ENCODE measurements around the gene SCUBE1. TPM values are rescaled to one million over a fixed set of nuclear protein-coding genes. Genes with fewer than 3 reads are reported as not detected.

The SCUBE1 gene
- total RNA-seq, 3 donors from 2014 or later: 0.48 to 0.98 (median 0.88) TPM

GRCh38 chr22:43381693-43382092 is 38.5 kb upstream of the SCUBE1 start:
- Histone ChIP-seq H3K27me3 (peaks cover 0 to 10% of the 10 kb centered on the region in 2 donors), H3K9me3 (no peaks in the 10 kb centered on the region), H3K36me3 (no peaks in the 10 kb centered on the region), H3K27ac (no peak overlapping the region), H3K4me3 (no peak overlapping the region), H3K4me1 (no peaks in the 10 kb centered on the region)
- TF ChIP-seq POLR2AphosphoS5 (IDR thresholded peaks at IDR 0.05) (no peak), CTCF (IDR thresholded peaks at IDR 0.05) (no peak), POLR2A (IDR thresholded peaks at IDR 0.05) (no peak)
- intact Hi-C loops (cut with DNase I; ENCODE audit: low total_unique reads): no loop called here
- DNase-seq (ENCODE audit: low spot score in 2 of 2): no peak

DNA sequence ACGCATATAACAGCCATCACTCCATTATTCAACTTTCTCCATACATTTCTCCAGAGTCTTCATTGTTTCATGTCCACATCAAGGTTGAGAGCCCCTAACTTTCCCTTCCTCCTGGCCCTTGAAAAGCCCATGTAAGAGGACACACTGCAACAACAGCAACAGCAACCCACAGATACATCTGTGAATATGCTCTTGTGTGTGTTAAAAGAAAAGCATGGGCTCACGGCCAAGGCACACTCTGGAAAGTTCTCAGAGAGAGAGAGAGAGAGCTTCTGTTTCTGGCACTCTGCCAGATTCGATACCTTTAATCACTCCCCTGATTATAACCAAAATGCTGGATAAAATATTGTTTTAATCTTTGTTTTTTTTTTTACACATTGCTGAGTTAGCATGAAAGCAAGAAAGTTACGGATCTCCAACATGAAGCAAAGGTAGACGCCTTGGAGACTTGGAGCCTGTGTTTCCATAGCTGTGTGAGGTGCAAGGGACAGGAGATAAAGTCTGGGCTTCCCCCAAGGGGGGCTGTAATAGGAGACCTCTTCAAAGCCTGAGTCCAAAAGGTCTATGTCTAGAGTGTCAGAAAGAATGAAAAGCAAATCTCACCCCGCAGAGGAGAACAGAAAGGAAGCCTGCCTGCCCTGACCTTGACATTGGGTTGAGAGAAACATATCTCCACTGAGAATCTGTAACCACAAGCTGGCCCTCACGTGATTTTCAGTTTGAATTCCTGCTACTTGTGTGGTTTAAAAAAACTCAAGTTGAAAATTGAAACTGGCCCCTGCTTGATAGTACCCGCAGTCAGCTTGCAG is 34.9 kb upstream of the SCUBE1 start:
- TF ChIP-seq CTCF (IDR thresholded peaks at IDR 0.05) (no peak), POLR2A (IDR thresholded peaks at IDR 0.05) (no peak), POLR2AphosphoS5 (IDR thresholded peaks at IDR 0.05) (no peak)
- DNase-seq (ENCODE audit: low spot score in 2 of 2): no peak
- H3K4me1 ChIP-seq: no peaks in the 10 kb centered on the region

GRCh38 chr22:43377548-43377895 is 34.4 kb upstream of the SCUBE1 start:
- Histone ChIP-seq H3K27me3 (peaks cover 0 to 6% of the 10 kb centered on the region in 2 donors), H3K4me1 (no peaks in the 10 kb centered on the region), H3K9me3 (peaks cover 0 to 8% of the 10 kb centered on the region in 2 donors), H3K36me3 (no peaks in the 10 kb centered on the region), H3K27ac (no peak overlapping the region), H3K4me3 (no peak overlapping the region)
- TF ChIP-seq POLR2A (IDR thresholded peaks at IDR 0.05): no peak
- TF ChIP-seq CTCF (IDR thresholded peaks at IDR 0.05): no peak
- no peak for TF ChIP-seq POLR2AphosphoS5 (IDR thresholded peaks at IDR 0.05)
- intact Hi-C loops (cut with DNase I; ENCODE audit: low total_unique reads): no loop called here
- DNase-seq (ENCODE audit: low spot score in 2 of 2): no peak

More for the DNA sequence above, 34.9 kb upstream of the SCUBE1 start:
- Histone ChIP-seq H3K9me3 (peaks cover 0 to 8% of the 10 kb centered on the region in 2 donors), H3K4me3 (no peak overlapping the region), H3K27me3 (peaks cover 0 to 6% of the 10 kb centered on the region in 2 donors), H3K27ac (no peak overlapping the region), H3K36me3 (no peaks in the 10 kb centered on the region)
- intact Hi-C loops (cut with DNase I; ENCODE audit: low total_unique reads): no loop called here

DNA sequence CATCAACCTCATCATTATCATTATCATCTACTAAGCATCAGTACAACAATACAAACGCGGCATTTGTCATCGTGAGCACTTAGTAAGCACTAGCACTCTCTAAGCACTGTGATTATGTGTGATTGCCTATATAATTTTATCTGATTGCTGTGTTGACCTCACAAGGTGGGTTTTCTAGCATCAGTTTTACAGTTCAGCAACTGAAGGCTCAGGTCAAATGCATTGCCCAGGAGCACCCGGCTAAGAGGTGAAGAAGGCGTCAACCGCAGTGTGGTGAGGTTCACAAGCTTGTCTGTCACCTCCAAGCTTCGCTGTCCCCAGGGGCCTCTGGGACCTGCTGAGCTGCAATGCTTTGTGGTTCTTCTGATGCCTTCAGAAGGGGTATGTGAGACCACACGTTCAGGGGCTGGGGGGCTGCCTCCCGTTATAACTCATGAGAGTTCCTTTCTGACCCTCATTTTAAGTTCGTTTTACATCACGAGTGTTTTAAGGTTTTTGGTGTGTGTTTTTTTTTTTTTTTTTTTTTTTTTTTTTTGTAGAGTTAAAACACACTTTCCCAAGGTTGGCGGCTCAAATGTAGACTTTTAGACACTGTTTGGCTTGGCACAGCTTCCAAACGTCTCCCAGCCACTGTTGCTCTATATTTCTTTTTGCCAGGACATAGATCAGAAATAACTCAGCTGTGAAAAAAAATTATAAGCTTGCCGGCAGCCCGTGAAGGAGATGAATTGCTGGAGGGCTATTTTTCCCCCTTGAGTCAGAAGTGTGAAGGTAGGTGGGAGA is 33.8 kb upstream of the SCUBE1 start:
- TF ChIP-seq CTCF (IDR thresholded peaks at IDR 0.05) (no peak), POLR2AphosphoS5 (IDR thresholded peaks at IDR 0.05) (no peak), POLR2A (IDR thresholded peaks at IDR 0.05) (no peak)
- no peak for DNase-seq (ENCODE audit: low spot score in 2 of 2)

DNA sequence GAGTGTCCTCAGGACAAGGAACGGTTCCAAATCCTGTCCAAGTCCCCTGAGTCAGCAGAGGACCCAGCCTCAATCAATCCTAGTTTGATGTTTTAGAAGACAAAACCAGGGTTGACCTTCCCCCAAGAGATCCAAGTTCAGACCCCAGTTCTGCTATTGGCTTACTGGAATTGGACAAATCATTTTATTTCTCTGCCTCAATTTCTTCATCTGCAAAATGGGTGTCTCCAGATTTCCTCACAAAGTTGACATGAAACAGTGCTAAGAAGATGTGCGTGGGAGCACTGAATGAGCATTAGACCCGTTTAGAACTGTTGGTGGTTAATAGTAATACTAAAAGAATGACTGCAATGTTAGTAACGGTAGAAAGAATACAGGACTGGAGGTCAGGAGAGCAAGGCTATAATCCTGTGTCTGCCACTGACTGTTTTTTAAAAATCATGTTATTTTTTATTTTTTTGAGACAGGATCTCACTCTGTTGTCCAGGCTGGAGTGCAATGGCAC is 32.8 kb upstream of the SCUBE1 start:
- no peaks in the 10 kb centered on the region for H3K36me3 ChIP-seq
- no peak overlapping the region for H3K27ac ChIP-seq
- peaks cover 0 to 8% of the 10 kb centered on the region in 2 donors for H3K9me3 ChIP-seq
- intact Hi-C loops (cut with DNase I; ENCODE audit: low total_unique reads): no loop called here
- H3K4me1 ChIP-seq: no peaks in the 10 kb centered on the region
- H3K4me3 ChIP-seq: no peak overlapping the region
- no peak for DNase-seq (ENCODE audit: low spot score in 2 of 2)
- TF ChIP-seq CTCF (IDR thresholded peaks at IDR 0.05) (no peak), POLR2A (IDR thresholded peaks at IDR 0.05) (no peak), POLR2AphosphoS5 (IDR thresholded peaks at IDR 0.05) (no peak)
- H3K27me3 ChIP-seq: peaks cover 0 to 8% of the 10 kb centered on the region in 2 donors

More for the DNA sequence above, 33.8 kb upstream of the SCUBE1 start:
- Histone ChIP-seq H3K27me3 (peaks cover 0 to 6% of the 10 kb centered on the region in 2 donors), H3K27ac (no peak overlapping the region), H3K4me1 (no peaks in the 10 kb centered on the region), H3K4me3 (no peak overlapping the region), H3K36me3 (no peaks in the 10 kb centered on the region), H3K9me3 (peaks cover 0 to 8% of the 10 kb centered on the region in 2 donors)
- intact Hi-C loops (cut with DNase I; ENCODE audit: low total_unique reads): no loop called here
